Retinal pigment epithelial cell (primary cell): Measurements from ENCODE around the gene ANO1.
A peak's percentile ranks its signal among the peaks of the same experiment; 100 is the strongest.

ENCODE experiments used
- DNase-seq: peaks from one replicate; pipeline ENCODE4 v3.0.0-alpha.2; 2010; ENCODE audit warnings: low read depth
- H3K4me3 ChIP-seq: 2 replicates; pipeline ENCODE4 v1.5.1; 2011; ENCODE audit warnings: mild to moderate bottlenecking, low read length, control low read depth, moderate library complexity
- CTCF ChIP-seq: conservative IDR thresholded peaks from 2 replicates; pipeline ENCODE4 v1.5.1; 2011; ENCODE audit warnings: low read depth, low read length, control low read depth, inconsistent platforms

ANO1 gene

GRCh38 chr11:70202920-70203750, 125.0 kb downstream of the ANO1 start, which contains the start of gene FADD:
Gene FADD (plus strand): TSS chr11:70203296. CDS start chr11:70203460, 164 bp downstream.
- H3K4me3 ChIP-seq = peak within 1 kb of the TSS; percentile 81
- TF ChIP-seq CTCF = no peak
- DNase-seq = peak; percentile 56

- peak overlapping the region; percentile 81 for H3K4me3 ChIP-seq
- no peak for TF ChIP-seq CTCF
- peak; percentile 54 for DNase-seq
Measured at GRCh38 chr11:70203751-70204465, 125.8 kb downstream of the ANO1 start.

DNA sequence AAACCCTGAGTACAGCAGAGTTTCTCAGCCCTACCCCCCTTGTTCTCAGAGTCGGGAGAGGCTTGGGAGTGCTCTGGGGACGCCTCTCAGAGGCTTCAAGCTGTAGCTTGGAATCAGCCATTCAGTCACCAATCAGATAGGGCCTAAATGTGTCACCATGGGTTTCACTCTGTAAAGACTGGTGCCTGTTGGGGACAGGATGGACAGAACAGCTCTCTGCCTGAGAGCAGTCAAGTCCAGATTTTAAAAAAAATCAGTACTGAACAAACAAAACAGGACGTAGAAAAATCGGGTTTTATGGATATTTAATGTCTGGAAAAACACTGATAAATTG, 126.3 kb downstream of the ANO1 start:
- peak overlapping the region; percentile 81 for H3K4me3 ChIP-seq
- no peak for DNase-seq
- no peak for TF ChIP-seq CTCF

GRCh38 chr11:70205049-70205725, 127.1 kb downstream of the ANO1 start:
- TF ChIP-seq CTCF = no peak
- H3K4me3 ChIP-seq = no peak overlapping the region
- peak; percentile 42 for DNase-seq

DNA sequence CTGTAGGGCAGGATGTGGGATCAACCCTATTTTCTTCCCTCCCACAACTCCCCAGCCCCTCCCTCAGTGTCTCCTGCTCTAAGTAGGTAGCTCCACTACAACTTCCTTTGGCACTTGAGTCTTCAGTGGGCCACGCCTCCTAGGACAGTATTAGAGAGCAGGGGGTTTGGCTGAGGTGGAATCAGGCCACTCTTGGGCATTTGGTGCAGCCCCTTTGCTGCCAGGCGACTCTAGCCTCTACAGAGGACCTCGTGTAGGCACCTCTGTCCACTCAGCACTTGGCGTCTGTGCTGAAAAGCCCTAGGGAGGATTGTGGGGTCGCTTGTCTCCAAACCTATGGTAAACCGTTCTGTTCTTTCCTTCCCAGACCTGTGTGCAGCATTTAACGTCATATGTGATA, 127.6 kb downstream of the ANO1 start:
- H3K4me3 ChIP-seq = no peak overlapping the region
- DNase-seq = no peak
- TF ChIP-seq CTCF = no peak

GRCh38 chr11:70206226-70206981, 128.3 kb downstream of the ANO1 start:
- no peak for DNase-seq
- no peak overlapping the region for H3K4me3 ChIP-seq
- no peak for TF ChIP-seq CTCF
